MCF 10A (cell line): Measurements from ENCODE around the gene EME1. TPM values are rescaled to one million over a fixed set of nuclear protein-coding genes. Genes with fewer than 3 reads are reported as not detected.

Experiments
- BruUV-seq: library from RNA; stranded (reverse); fragments of 400-500 nt; replicated peaks from 2 replicates; lab custom pipeline; 2021; lab: Mats Ljungman, UMichigan
- CTCF ChIA-PET: fragments of 300-600 bp; sonication (Branson Sonifier 250); formaldehyde crosslinking; extraction: SDS; loops from one replicate; lab custom pipeline; 2021; ENCODE audit warnings: antibody characterized with exemption, inconsistent platforms; lab: Yijun Ruan, JAX
- POLR2A ChIA-PET: fragments of 300-600, 350-650 bp; sonication (Branson Sonifier 250); formaldehyde crosslinking; extraction: SDS; loops from one replicate; lab custom pipeline; 2020; ENCODE audit warnings: antibody characterized with exemption, inconsistent platforms; lab: Yijun Ruan, JAX
- DNase-seq: peaks from one replicate; pipeline ENCODE4 v3.0.0-alpha.2; 2018; ENCODE audit not compliant: unreplicated experiment
- H3K27ac Mint-ChIP-seq: one replicate; pipeline ENCODE4 v1.8.0; 2022; ENCODE audit warnings: mild to moderate bottlenecking, low read depth, mixed read lengths; ENCODE audit not compliant: unreplicated experiment
- H3K27me3 Mint-ChIP-seq: one replicate; pipeline ENCODE4 v1.8.0; 2022; ENCODE audit warnings: mixed read lengths; ENCODE audit not compliant: insufficient read depth, unreplicated experiment
- H3K36me3 Mint-ChIP-seq: one replicate; pipeline ENCODE4 v1.8.0; 2022; ENCODE audit warnings: mild to moderate bottlenecking, moderate library complexity, mixed read lengths; ENCODE audit not compliant: insufficient read depth, unreplicated experiment
- H3K4me1 Mint-ChIP-seq: one replicate; pipeline ENCODE4 v1.8.0; 2022; ENCODE audit warnings: mixed read lengths; ENCODE audit not compliant: insufficient read depth, unreplicated experiment
- H3K4me3 Mint-ChIP-seq: one replicate; pipeline ENCODE4 v1.8.0; 2022; ENCODE audit warnings: mild to moderate bottlenecking, moderate library complexity, mixed read lengths; ENCODE audit not compliant: unreplicated experiment
- H3K9me3 Mint-ChIP-seq: one replicate; pipeline ENCODE4 v1.8.0; 2022; ENCODE audit warnings: mixed read lengths; ENCODE audit not compliant: unreplicated experiment
- CTCF ChIP-seq: fragments of 200-600 bp; IDR thresholded peaks from one replicate; pipeline ENCODE4 v1.8.0; 2022; ENCODE audit warnings: antibody characterized with exemption, mild to moderate bottlenecking; ENCODE audit not compliant: unreplicated experiment
- intact Hi-C: fragments of 100-400 bp; cut with micrococcal nuclease; formaldehyde crosslinking; loops from 2 replicates; pipeline ENCODE4 v1.14.1; 2022
- total RNA-seq: library from RNA; stranded (reverse); gene quantifications from 2 replicates; pipeline ENCODE4 v1.2.3, GENCODE V29; 2022

The EME1 gene
- total RNA-seq, 1 experiment from 2014 or later: 6.0 TPM

DNA sequence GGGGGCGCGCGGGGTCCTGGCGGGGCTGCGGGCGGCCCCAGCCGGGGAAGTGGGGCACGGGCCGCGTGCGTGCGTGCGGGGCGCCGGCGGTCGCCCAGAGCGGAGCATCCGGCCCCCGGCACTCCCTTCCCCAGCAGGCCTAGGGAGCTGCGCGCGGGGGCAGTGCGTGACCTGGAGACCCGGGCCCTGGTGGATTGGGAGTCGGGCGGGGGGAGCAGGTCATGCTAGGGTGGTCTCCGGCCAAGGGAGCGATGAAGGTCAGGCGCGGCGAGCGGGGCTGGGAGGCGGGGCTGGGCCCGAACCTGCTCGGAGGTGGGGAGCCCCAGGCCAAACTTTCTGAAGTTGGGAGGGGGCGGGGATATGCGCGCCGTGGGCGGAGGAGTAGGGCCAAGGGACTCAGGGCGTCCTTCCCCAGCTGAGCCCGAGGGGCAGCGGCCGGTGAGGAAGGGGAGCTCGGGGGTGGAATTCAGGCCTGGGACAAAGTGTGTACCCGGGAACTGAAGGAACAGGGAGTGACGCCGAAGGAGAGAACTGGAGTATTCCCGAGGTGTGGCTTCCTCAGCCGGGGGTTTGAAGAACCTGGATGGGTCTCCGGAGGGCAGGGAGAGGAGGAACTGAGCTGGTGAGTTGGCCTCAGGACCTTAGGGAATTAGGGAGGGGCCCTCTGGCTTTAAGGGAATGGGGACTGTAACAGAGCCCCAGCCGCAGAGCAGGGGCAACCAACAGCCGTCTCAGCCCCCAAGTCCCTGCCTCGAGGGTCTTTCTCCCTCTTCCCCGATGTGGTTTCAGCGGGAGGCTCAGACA is 26.5 kb upstream of the EME1 start:
- peak overlapping the region; percentile 90 for H3K27ac Mint-ChIP-seq
- no peaks in the 10 kb centered on the region for H3K9me3 Mint-ChIP-seq
- H3K4me1 Mint-ChIP-seq: peaks cover 15% of the 10 kb centered on the region
- peak overlapping the region; percentile 88 for H3K4me3 Mint-ChIP-seq
- ChIA-PET POLR2A (interaction anchor here (0.6 to 2.9 kb wide), 16 partner anchors 9 to 168 kb away, joined by 3 to 15 read pairs (median 4); partner anchors contain the start of genes EME1, LRRC59, MRPL27 and RSAD1), CTCF (interaction anchor here (0.5 to 2.0 kb wide), 2 partner anchors 16 to 285 kb away, joined by 3 to 7 read pairs; no protein-coding TSS in a partner anchor)
- no peaks in the 10 kb centered on the region for H3K36me3 Mint-ChIP-seq
- TF ChIP-seq CTCF: no peak
- BruUV-seq: no TSS peak
- peak; percentile 47 for DNase-seq
- H3K27me3 Mint-ChIP-seq: no peaks in the 10 kb centered on the region
- intact Hi-C loops: no loop called here

DNA sequence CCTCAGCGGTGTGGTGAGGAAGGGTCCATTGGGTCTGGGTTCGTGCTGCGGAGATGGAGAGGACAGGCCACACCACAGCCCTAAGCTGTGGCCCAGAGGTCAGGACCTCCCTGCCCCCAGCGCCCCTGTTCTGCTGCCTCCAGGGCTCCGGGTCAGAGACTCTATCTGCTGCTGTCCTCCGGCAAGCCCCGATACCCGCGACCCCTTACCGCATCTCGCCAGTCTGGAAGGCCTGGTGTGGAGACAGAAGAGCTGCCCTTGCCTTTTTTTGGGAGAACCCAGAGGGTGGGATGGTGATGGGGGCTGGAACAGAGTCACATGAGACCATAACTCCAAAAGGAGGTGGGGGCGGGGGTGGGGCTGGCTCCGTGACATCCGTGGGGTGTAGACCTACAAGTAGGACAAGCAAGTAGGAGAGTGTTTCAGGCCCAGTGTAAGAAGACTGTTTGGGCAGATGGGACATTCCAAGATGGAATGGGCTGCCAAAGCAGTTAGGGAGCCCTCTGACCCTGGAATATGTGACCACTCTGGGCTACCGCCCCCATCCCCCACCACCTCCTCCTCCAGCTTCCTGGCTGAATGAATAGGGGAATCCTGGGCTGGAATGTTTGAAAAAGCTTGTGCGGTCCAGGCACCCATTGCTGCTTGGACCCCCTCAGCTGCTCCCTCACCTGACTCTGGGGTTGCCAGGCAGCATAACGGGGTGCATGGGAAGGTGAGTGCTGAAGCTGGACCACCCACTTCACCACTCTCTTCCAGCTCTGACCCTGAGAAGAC is 25.7 kb upstream of the EME1 start:
- intact Hi-C loops: no loop called here
- H3K4me3 Mint-ChIP-seq: peak overlapping the region; percentile 88
- BruUV-seq: no TSS peak

GRCh38 chr17:50347894-50348291 is 25.1 kb upstream of the EME1 start:
- intact Hi-C loops: no loop called here
- TF ChIP-seq CTCF: no peak
- POLR2A ChIA-PET: interaction anchor here (0.6 to 2.9 kb wide), 6 partner anchors 8 to 131 kb away, joined by 3 to 14 read pairs (median 6); partner anchors contain the start of genes LRRC59 and RSAD1
- Mint-ChIP-seq H3K4me1 (peaks cover 22% of the 10 kb centered on the region), H3K9me3 (no peaks in the 10 kb centered on the region), H3K36me3 (no peaks in the 10 kb centered on the region), H3K27ac (peak overlapping the region; percentile 59), H3K4me3 (peak overlapping the region; percentile 88), H3K27me3 (no peaks in the 10 kb centered on the region)
- CTCF ChIA-PET: interaction anchor here (0.6 to 2.0 kb wide), 8 partner anchors 13 to 435 kb away, joined by 3 to 10 read pairs (median 4); no protein-coding TSS in a partner anchor
- no TSS peak for BruUV-seq
- DNase-seq: no peak

More for the DNA sequence above, 25.7 kb upstream of the EME1 start:
- Mint-ChIP-seq H3K27me3 (no peaks in the 10 kb centered on the region), H3K36me3 (no peaks in the 10 kb centered on the region), H3K27ac (peak overlapping the region; percentile 90), H3K4me1 (peaks cover 22% of the 10 kb centered on the region), H3K9me3 (no peaks in the 10 kb centered on the region)
- ChIA-PET POLR2A (interaction anchor here (0.5 to 2.9 kb wide), 15 partner anchors 8 to 169 kb away, joined by 3 to 15 read pairs (median 4); partner anchors contain the start of genes EME1, LRRC59, MRPL27 and RSAD1), CTCF (interaction anchor here (0.6 to 2.0 kb wide), 6 partner anchors 14 to 435 kb away, joined by 3 to 7 read pairs (median 3); no protein-coding TSS in a partner anchor)
- no peak for TF ChIP-seq CTCF
- no peak for DNase-seq
